Left ventricle myocardium inferior (tissue), 1 donor: ENCODE data around the gene EPB41L4A. TPM values are rescaled to one million over a fixed set of nuclear protein-coding genes. Genes with fewer than 3 reads are reported as not detected.

Experiments
- DNase-seq: peaks from one replicate; pipeline ENCODE4 v3.0.0-alpha.2; 2020
- H3K27ac ChIP-seq: fragments of 200-600 bp; replicated peaks from 2 replicates; pipeline ENCODE4 v1.8.0; 2021
- H3K27me3 ChIP-seq: fragments of 200-600 bp; 2 replicates; pipeline ENCODE4 v1.8.0; 2021; ENCODE audit warnings: low read depth
- H3K36me3 ChIP-seq: fragments of 200-600 bp; 2 replicates; pipeline ENCODE4 v1.8.0; 2021
- H3K4me1 ChIP-seq: fragments of 200-600 bp; 2 replicates; pipeline ENCODE4 v1.8.0; 2021
- H3K4me3 ChIP-seq: fragments of 200-600 bp; 2 replicates; pipeline ENCODE4 v1.8.0; 2021; ENCODE audit warnings: mild to moderate bottlenecking, moderate library complexity
- H3K9me3 ChIP-seq: fragments of 200-600 bp; replicated peaks from 2 replicates; pipeline ENCODE4 v1.8.0; 2021
- intact Hi-C: fragments of 100-400 bp; cut with micrococcal nuclease; formaldehyde crosslinking; loops from one replicate; pipeline ENCODE4 v1.11.0; 2022
- total RNA-seq: library from RNA; stranded (reverse); fragmentation: NEBNext Ultra II Directional; extraction: Animal tissue kit (Norgen Biotek cat#: 25700); gene quantifications from one replicate; pipeline ENCODE4 v1.2.1, GENCODE V29; 2021
- TF ChIP-seq, protein P1 (sequence below): fragments of 200-600 bp; IDR thresholded peaks from 2 replicates; pipeline ENCODE4 v1.8.0; 2021; ENCODE audit warnings: antibody characterized with exemption, mild to moderate bottlenecking, borderline replicate concordance
- donor health status: DM: no; HTN: yes; CAD: no; lungs with severe emphysema.

EPB41L4A gene
- total RNA-seq, 1 donor from 2014 or later = 17.8 TPM

DNA sequence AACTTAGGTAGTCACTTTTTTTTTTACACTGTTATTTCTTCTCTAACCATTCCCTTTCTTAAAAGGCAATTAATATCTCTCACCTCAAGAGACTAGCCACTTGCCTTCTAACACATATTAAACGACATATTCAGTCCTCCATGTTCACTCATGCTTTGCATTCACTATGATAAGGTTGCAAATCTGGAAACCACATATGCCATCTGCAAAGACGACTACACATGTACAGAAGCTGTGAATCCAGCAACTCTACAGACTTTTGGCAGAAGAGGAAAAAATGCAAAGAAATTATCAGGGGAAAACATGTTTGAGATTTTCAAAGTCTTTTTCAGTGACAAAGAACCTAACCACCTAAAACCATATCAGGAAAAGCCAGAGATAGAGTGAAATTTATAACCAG lies 112.1 kb downstream of the EPB41L4A start:
- Histone ChIP-seq H3K36me3 (no peaks in the 10 kb centered on the region), H3K27ac (no peak overlapping the region), H3K4me3 (no peak overlapping the region), H3K27me3 (no peaks in the 10 kb centered on the region), H3K9me3 (no peaks in the 10 kb centered on the region), H3K4me1 (peaks cover 37% of the 10 kb centered on the region)
- TF ChIP-seq, protein P1, sequence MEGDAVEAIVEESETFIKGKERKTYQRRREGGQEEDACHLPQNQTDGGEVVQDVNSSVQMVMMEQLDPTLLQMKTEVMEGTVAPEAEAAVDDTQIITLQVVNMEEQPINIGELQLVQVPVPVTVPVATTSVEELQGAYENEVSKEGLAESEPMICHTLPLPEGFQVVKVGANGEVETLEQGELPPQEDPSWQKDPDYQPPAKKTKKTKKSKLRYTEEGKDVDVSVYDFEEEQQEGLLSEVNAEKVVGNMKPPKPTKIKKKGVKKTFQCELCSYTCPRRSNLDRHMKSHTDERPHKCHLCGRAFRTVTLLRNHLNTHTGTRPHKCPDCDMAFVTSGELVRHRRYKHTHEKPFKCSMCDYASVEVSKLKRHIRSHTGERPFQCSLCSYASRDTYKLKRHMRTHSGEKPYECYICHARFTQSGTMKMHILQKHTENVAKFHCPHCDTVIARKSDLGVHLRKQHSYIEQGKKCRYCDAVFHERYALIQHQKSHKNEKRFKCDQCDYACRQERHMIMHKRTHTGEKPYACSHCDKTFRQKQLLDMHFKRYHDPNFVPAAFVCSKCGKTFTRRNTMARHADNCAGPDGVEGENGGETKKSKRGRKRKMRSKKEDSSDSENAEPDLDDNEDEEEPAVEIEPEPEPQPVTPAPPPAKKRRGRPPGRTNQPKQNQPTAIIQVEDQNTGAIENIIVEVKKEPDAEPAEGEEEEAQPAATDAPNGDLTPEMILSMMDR = no peak
- DNase-seq = no peak
- intact Hi-C loops = no loop called here

DNA sequence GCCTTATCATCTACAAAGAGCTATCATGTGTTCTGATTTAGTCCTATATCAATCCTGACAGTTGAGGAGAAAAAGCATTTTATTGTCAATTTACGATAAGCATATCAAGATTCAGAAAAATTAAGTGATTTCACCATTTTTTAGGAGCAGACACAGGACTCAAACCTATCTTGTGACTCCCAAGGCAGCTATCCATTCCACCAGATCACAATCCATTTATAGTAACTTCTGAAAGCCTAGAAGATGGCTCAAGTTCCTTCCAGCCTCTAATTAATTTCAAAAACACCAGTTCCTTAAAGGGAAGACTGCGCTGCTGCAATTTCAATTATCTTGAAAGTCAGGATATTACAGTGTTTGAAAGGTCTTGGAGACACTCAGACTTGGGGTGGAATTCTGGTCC lies 114.3 kb downstream of the EPB41L4A start:
- H3K9me3 ChIP-seq = no peaks in the 10 kb centered on the region
- no peak overlapping the region for H3K4me3 ChIP-seq
- no peaks in the 10 kb centered on the region for H3K36me3 ChIP-seq
- TF ChIP-seq, protein P1 = no peak
- H3K4me1 ChIP-seq = peaks cover 25% of the 10 kb centered on the region
- no peaks in the 10 kb centered on the region for H3K27me3 ChIP-seq
- H3K27ac ChIP-seq = no peak overlapping the region
- no peak for DNase-seq
- intact Hi-C loops = no loop called here

GRCh38 chr5:112303685-112304084 lies 115.4 kb downstream of the EPB41L4A start:
- H3K27me3 ChIP-seq = no peaks in the 10 kb centered on the region
- H3K27ac ChIP-seq = no peak overlapping the region
- H3K36me3 ChIP-seq = no peaks in the 10 kb centered on the region
- no peak overlapping the region for H3K4me3 ChIP-seq
- TF ChIP-seq, protein P1 = no peak
- peaks cover 3% of the 10 kb centered on the region for H3K9me3 ChIP-seq
- intact Hi-C loops = no loop called here
- DNase-seq = no peak
- peaks cover 25% of the 10 kb centered on the region for H3K4me1 ChIP-seq

GRCh38 chr5:112294126-112294525 lies 125.0 kb downstream of the EPB41L4A start:
- H3K27ac ChIP-seq = peak overlapping the region; percentile 17
- DNase-seq = no peak
- intact Hi-C loops = no loop called here
- H3K4me1 ChIP-seq = peaks cover 39% of the 10 kb centered on the region
- H3K4me3 ChIP-seq = no peak overlapping the region
- peaks cover 11% of the 10 kb centered on the region for H3K9me3 ChIP-seq
- TF ChIP-seq, protein P1 = no peak
- no peaks in the 10 kb centered on the region for H3K27me3 ChIP-seq
- H3K36me3 ChIP-seq = no peaks in the 10 kb centered on the region

DNA sequence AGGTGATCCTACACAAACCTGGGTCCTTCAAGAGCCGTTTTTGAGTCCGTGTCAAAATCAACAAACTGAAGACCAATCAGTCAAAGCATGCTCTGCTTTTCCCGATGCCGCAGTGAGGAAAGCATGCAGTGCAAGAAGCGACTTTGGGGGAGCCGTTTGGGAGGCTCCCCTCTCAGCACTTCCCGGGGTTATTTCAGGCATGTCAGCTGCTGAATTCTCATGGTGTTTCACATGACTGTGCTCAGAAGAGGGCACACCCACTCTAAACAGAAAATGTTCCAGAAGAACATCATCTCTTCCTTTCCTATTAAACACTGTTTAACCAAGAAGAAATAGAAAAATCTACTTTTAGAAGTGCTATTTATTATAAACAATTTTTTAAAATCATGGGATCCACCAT lies 125.5 kb downstream of the EPB41L4A start:
- Histone ChIP-seq H3K36me3 (no peaks in the 10 kb centered on the region), H3K4me3 (peak overlapping the region; percentile 52), H3K27me3 (no peaks in the 10 kb centered on the region), H3K4me1 (peaks cover 39% of the 10 kb centered on the region), H3K9me3 (peaks cover 6% of the 10 kb centered on the region), H3K27ac (peak overlapping the region; percentile 17)
- no peak for DNase-seq
- TF ChIP-seq, protein P1 = no peak
- intact Hi-C loops = no loop called here

DNA sequence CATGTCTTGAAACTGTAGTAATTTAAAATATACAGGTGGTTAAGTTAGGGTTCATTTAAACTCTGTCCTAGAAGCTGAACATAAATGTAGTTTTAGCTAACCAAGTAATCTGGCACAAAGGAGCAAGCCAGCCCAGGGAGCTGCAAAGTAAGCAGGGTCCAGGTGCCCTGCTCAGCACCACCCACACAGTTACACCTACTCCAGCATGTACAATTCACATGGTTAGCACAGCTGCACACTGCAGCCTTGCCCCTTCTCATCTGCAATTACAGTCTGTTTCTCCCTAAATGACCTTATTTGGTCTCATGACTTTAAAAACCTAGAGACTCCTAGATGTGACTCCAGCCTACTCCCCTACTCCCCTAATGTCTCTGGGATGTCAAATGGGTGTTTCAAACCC lies 128.4 kb downstream of the EPB41L4A start:
- peaks cover 39% of the 10 kb centered on the region for H3K4me1 ChIP-seq
- no peaks in the 10 kb centered on the region for H3K36me3 ChIP-seq
- H3K4me3 ChIP-seq = no peak overlapping the region
- intact Hi-C loops = no loop called here
- H3K9me3 ChIP-seq = no peaks in the 10 kb centered on the region
- TF ChIP-seq, protein P1 = no peak
- H3K27ac ChIP-seq = no peak overlapping the region
- no peaks in the 10 kb centered on the region for H3K27me3 ChIP-seq
- DNase-seq = no peak
